Glutamatergic neuron (in vitro differentiated cells): Measurements from ENCODE around the gene OR52J3. TPM values are rescaled to one million over a fixed set of nuclear protein-coding genes. Genes with fewer than 3 reads are reported as not detected.

Experiments used
- DNase-seq: peaks from one replicate; pipeline ENCODE4 v3.0.0; 2022
- H3K27ac Mint-ChIP-seq: one replicate; pipeline ENCODE4 v1.8.0; 2020; ENCODE audit warnings: mild to moderate bottlenecking, mixed read lengths, inconsistent platforms; ENCODE audit not compliant: unreplicated experiment
- H3K27me3 Mint-ChIP-seq: one replicate; pipeline ENCODE4 v1.8.0; 2020; ENCODE audit warnings: mild to moderate bottlenecking, moderate library complexity, mixed read lengths, inconsistent platforms; ENCODE audit not compliant: unreplicated experiment
- H3K36me3 Mint-ChIP-seq: one replicate; pipeline ENCODE4 v1.8.0; 2020; ENCODE audit warnings: mild to moderate bottlenecking, mixed read lengths, inconsistent platforms; ENCODE audit not compliant: unreplicated experiment
- H3K4me1 Mint-ChIP-seq: one replicate; pipeline ENCODE4 v1.8.0; 2020; ENCODE audit warnings: mild to moderate bottlenecking, low read depth, mixed read lengths, inconsistent platforms; ENCODE audit not compliant: unreplicated experiment
- H3K4me3 Mint-ChIP-seq: one replicate; pipeline ENCODE4 v1.8.0; 2020; ENCODE audit warnings: mild to moderate bottlenecking, mixed read lengths, inconsistent platforms; ENCODE audit not compliant: unreplicated experiment
- H3K9me3 Mint-ChIP-seq: one replicate; pipeline ENCODE4 v1.8.0; 2020; ENCODE audit warnings: mild to moderate bottlenecking, moderate library complexity, mixed read lengths, inconsistent platforms; ENCODE audit not compliant: unreplicated experiment
- total RNA-seq: library from RNA; stranded (reverse); fragmentation: NEBNext Ultra II Directional; extraction: Animal tissue kit (Norgen Biotek cat#: 25700); gene quantifications from one replicate; pipeline ENCODE4 v1.2.1, GENCODE V29; 2021; ENCODE audit not compliant: unreplicated experiment
- TF ChIP-seq, protein P1 (sequence below): fragments of 200-600 bp; sonication (generic); IDR thresholded peaks from one replicate; pipeline ENCODE4 v1.5.0; 2021; ENCODE audit not compliant: partially characterized antibody, unreplicated experiment

OR52J3 gene
- total RNA-seq, 1 donor from 2014 or later, result not detected

DNA sequence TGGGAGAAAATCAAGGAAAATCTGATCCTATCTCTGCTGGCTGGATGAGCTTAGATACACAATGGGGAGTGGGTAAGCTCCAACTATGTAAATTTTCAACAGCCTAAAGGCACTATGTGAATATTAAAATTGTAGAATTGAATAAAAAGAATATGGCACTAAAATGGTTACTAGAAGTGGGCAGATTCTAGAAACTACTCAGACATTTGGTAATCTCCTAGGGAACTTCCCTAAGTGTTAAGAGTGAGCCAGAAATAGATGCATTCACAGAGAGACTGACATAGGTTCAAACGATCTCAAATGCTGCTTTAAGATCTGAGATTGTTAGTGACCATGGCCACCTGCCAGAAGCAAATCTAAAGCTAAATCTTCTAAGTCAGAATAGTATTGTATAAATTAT is 18.7 kb downstream of the OR52J3 start:
- no peak for DNase-seq
- Mint-ChIP-seq H3K4me1 (no peaks in the 10 kb centered on the region), H3K36me3 (no peaks in the 10 kb centered on the region), H3K27me3 (peaks cover 2% of the 10 kb centered on the region), H3K4me3 (no peak overlapping the region), H3K9me3 (no peaks in the 10 kb centered on the region), H3K27ac (no peak overlapping the region)
- TF ChIP-seq, protein P1, sequence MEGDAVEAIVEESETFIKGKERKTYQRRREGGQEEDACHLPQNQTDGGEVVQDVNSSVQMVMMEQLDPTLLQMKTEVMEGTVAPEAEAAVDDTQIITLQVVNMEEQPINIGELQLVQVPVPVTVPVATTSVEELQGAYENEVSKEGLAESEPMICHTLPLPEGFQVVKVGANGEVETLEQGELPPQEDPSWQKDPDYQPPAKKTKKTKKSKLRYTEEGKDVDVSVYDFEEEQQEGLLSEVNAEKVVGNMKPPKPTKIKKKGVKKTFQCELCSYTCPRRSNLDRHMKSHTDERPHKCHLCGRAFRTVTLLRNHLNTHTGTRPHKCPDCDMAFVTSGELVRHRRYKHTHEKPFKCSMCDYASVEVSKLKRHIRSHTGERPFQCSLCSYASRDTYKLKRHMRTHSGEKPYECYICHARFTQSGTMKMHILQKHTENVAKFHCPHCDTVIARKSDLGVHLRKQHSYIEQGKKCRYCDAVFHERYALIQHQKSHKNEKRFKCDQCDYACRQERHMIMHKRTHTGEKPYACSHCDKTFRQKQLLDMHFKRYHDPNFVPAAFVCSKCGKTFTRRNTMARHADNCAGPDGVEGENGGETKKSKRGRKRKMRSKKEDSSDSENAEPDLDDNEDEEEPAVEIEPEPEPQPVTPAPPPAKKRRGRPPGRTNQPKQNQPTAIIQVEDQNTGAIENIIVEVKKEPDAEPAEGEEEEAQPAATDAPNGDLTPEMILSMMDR, result no peak

DNA sequence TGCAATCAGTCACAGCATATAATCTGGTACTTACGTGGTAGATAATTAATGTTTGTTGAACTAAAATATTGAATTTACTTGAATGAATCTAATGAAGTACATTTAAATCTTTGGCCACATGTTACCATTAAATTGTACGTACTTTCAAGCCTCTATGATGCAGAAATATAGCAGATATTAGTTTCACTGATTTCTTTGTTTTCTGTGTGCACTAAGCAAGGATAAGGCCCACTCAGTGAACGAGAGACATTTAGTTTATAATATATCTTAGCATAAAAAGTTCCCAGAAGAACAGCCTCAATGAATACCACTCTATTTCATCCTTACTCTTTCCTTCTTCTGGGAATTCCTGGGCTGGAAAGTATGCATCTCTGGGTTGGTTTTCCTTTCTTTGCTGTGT is 22.9 kb downstream of the OR52J3 start, which contains the start of gene OR52E1:
Gene OR52E1 (plus strand): TSS at position 301 of the 400 bp plus-strand sequence.
- Mint-ChIP-seq H3K36me3 (no peaks in the 10 kb centered on the region), H3K9me3 (no peaks in the 10 kb centered on the region), H3K27ac (no peak within 1 kb of the TSS), H3K4me3 (no peak within 1 kb of the TSS), H3K27me3 (peaks cover 2% of the 10 kb centered on the region), H3K4me1 (no peaks in the 10 kb centered on the region)
- DNase-seq, result no peak
- TF ChIP-seq, protein P1, result no peak

DNA sequence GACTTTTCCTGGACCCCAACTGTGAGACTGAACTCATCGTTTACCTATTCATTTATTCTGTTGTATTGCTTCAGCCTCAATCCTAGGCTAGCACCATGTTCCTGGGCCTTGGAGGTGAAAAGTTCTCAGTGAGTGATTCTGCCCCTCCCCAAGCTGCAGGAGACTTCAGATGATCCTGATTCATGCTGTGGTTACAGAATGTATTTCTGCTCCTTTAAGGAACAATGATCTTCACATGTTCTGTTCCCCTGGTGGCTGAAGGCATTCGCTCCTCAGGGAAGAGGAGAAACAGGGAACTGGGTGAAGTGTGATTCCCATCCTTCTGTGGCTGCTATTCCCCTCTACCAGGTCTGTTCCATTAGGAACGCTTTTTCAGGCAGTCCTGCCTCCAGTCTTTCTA is 25.5 kb downstream of the OR52J3 start:
- no peaks in the 10 kb centered on the region for H3K36me3 Mint-ChIP-seq
- no peaks in the 10 kb centered on the region for H3K4me1 Mint-ChIP-seq
- no peak overlapping the region for H3K27ac Mint-ChIP-seq
- DNase-seq, result no peak
- TF ChIP-seq, protein P1, result no peak
- no peaks in the 10 kb centered on the region for H3K27me3 Mint-ChIP-seq
- no peak overlapping the region for H3K4me3 Mint-ChIP-seq
- no peaks in the 10 kb centered on the region for H3K9me3 Mint-ChIP-seq

DNA sequence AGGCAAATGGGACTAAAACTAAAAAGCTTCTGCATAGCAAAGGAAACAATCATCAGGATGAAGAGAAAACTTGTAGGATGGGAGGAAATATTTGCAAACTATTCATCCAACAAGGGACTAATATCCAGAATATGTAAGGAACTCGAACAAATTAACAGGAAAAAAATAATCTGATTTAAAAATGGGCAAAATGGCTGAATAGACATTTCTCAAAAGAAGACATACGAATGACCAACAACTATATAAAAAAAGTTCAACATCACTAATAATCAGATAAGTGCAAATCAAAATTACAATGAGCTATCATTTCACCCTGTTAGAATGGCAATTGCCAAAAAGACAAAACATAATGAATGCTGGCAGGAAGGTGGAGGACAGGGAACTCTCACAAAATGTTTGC is 35.1 kb downstream of the OR52J3 start:
- Mint-ChIP-seq H3K27ac (no peak overlapping the region), H3K4me1 (no peaks in the 10 kb centered on the region), H3K9me3 (no peaks in the 10 kb centered on the region), H3K36me3 (no peaks in the 10 kb centered on the region), H3K27me3 (no peaks in the 10 kb centered on the region), H3K4me3 (no peak overlapping the region)
- TF ChIP-seq, protein P1, result no peak
- DNase-seq, result no peak

DNA sequence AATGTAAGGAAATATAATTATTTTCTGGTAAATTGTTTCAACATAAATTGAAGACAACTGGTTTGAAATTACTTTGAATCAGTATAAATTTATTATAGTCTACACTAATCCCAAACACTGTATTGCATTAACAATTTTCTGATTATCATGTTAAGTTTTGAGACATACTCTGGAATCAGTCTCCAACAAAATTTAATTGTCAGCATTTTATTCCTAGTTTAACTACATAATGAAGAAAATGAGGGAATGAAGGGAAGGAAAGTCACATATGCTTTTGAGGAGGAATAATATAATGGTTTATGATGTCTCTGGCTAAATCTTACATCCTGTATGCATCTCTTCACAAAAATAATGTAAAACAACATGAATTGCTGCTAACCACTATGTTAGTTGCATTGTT is 37.3 kb downstream of the OR52J3 start:
- H3K36me3 Mint-ChIP-seq, result no peaks in the 10 kb centered on the region
- peaks cover 5% of the 10 kb centered on the region for H3K4me1 Mint-ChIP-seq
- no peak overlapping the region for H3K4me3 Mint-ChIP-seq
- TF ChIP-seq, protein P1, result no peak
- no peak overlapping the region for H3K27ac Mint-ChIP-seq
- H3K9me3 Mint-ChIP-seq, result no peaks in the 10 kb centered on the region
- peaks cover 4% of the 10 kb centered on the region for H3K27me3 Mint-ChIP-seq
- DNase-seq, result no peak
